ENCODE data around the gene CYLD.

Gene CYLD

GRCh38 chr16:50835358-50836060 is 93.6 kb downstream of the CYLD start:
- DNase-seq (ENCODE audit: low read depth, low spot score): no peak
- Histone ChIP-seq H3K27ac (ENCODE audit: low read length) (no peak overlapping the region), H3K36me3 (ENCODE audit: control insufficient read depth, insufficient read depth, low read length) (no peaks in the 10 kb centered on the region), H3K9me3 (ENCODE audit: control insufficient read depth, insufficient read depth, low read length) (no peaks in the 10 kb centered on the region), H3K4me3 (ENCODE audit: low read length) (no peak overlapping the region), H3K4me1 (ENCODE audit: control insufficient read depth, insufficient read depth, low read length) (no peaks in the 10 kb centered on the region), H3K27me3 (ENCODE audit: control insufficient read depth, insufficient read depth, low read length) (no peaks in the 10 kb centered on the region)
- WGBS (ENCODE audit: insufficient coverage, insufficient read length): no CpG with 5 or more reads among the region's 10 CpGs

GRCh38 chr16:50836121-50836621 is 94.3 kb downstream of the CYLD start:
- no peaks in the 10 kb centered on the region for H3K4me1 ChIP-seq (ENCODE audit: control insufficient read depth, insufficient read depth, low read length)
- DNase-seq (ENCODE audit: low read depth, low spot score): no peak
- no peaks in the 10 kb centered on the region for H3K9me3 ChIP-seq (ENCODE audit: control insufficient read depth, insufficient read depth, low read length)
- no peaks in the 10 kb centered on the region for H3K36me3 ChIP-seq (ENCODE audit: control insufficient read depth, insufficient read depth, low read length)
- no CpG with 5 or more reads among the region's 10 CpGs for WGBS (ENCODE audit: insufficient coverage, insufficient read length)
- no peaks in the 10 kb centered on the region for H3K27me3 ChIP-seq (ENCODE audit: control insufficient read depth, insufficient read depth, low read length)
- no peak overlapping the region for H3K4me3 ChIP-seq (ENCODE audit: low read length)
- no peak overlapping the region for H3K27ac ChIP-seq (ENCODE audit: low read length)

- Histone ChIP-seq H3K4me1 (ENCODE audit: control insufficient read depth, insufficient read depth, low read length) (no peaks in the 10 kb centered on the region), H3K27me3 (ENCODE audit: control insufficient read depth, insufficient read depth, low read length) (no peaks in the 10 kb centered on the region), H3K9me3 (ENCODE audit: control insufficient read depth, insufficient read depth, low read length) (no peaks in the 10 kb centered on the region), H3K27ac (ENCODE audit: low read length) (no peak overlapping the region), H3K36me3 (ENCODE audit: control insufficient read depth, insufficient read depth, low read length) (no peaks in the 10 kb centered on the region), H3K4me3 (ENCODE audit: low read length) (no peak overlapping the region)
- DNase-seq (ENCODE audit: low read depth, low spot score): no peak
- WGBS (ENCODE audit: insufficient coverage, insufficient read length): no CpG with 5 or more reads among the region's 2 CpGs
Observed at GRCh38 chr16:50837324-50837723, 95.4 kb downstream of the CYLD start.

DNA sequence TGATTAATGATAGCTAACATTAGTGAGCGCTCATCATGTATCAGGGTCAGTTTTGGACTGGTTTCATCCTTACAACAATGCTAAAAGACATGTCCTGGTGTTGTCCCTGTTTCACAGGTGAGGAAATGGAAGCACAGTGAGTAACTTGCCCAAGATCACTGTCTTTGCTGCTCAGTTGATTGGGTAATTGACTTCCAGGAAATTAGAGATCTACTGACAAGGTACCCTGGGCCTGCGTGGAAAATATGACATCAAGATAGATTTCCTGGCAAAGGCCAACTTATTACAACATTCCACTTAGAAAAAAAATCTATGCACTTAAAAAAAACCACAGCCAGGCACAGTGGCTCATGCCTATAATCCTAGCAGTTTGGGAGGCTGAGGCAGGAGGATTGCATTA is 96.3 kb downstream of the CYLD start:
- WGBS (ENCODE audit: insufficient coverage, insufficient read length): no CpG with 5 or more reads among the region's 2 CpGs
- no peak overlapping the region for H3K4me3 ChIP-seq (ENCODE audit: low read length)
- no peaks in the 10 kb centered on the region for H3K9me3 ChIP-seq (ENCODE audit: control insufficient read depth, insufficient read depth, low read length)
- H3K27ac ChIP-seq (ENCODE audit: low read length): no peak overlapping the region
- H3K27me3 ChIP-seq (ENCODE audit: control insufficient read depth, insufficient read depth, low read length): no peaks in the 10 kb centered on the region
- H3K36me3 ChIP-seq (ENCODE audit: control insufficient read depth, insufficient read depth, low read length): no peaks in the 10 kb centered on the region
- H3K4me1 ChIP-seq (ENCODE audit: control insufficient read depth, insufficient read depth, low read length): no peaks in the 10 kb centered on the region
- no peak for DNase-seq (ENCODE audit: low read depth, low spot score)

DNA sequence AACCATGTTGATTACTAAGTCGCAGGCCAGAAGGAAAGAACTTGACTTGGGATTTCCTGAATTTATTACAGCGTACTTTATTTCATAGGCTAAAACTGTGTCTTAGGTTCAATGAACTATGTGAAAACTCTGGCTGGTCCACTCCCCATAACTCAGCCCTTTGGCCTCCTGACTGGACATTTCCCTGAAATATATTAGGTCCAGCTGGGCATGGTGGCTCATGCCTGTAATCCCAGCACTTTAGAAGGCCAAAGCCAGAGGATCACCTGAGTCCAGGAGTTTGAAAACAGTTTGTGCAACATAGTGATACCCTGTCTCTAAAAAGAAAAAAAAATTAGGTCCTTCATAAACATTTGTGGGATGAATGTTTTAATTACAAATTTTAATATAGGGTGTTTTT is 97.0 kb downstream of the CYLD start:
- DNase-seq (ENCODE audit: low read depth, low spot score): no peak
- no peaks in the 10 kb centered on the region for H3K36me3 ChIP-seq (ENCODE audit: control insufficient read depth, insufficient read depth, low read length)
- no peaks in the 10 kb centered on the region for H3K4me1 ChIP-seq (ENCODE audit: control insufficient read depth, insufficient read depth, low read length)
- H3K27ac ChIP-seq (ENCODE audit: low read length): no peak overlapping the region
- no peaks in the 10 kb centered on the region for H3K27me3 ChIP-seq (ENCODE audit: control insufficient read depth, insufficient read depth, low read length)
- H3K4me3 ChIP-seq (ENCODE audit: low read length): no peak overlapping the region
- no peaks in the 10 kb centered on the region for H3K9me3 ChIP-seq (ENCODE audit: control insufficient read depth, insufficient read depth, low read length)
- WGBS (ENCODE audit: insufficient coverage, insufficient read length): no CpG with 5 or more reads among the region's 2 CpGs

DNA sequence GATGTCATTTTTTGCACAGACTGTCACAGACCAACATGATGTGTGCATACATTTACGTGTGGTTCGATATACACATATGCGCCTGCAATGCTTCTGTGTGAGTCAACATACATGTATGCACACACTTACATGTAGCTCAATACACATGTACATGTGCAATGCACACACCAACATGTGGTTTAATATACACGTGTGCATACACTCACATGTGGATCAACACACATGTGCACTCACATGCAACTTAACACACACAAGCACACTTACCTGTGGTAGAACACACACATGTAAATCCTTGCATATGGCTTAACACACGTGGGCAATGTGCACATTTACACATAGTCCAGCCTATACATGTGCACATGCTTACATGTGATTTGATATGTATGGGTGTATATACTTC is 97.5 kb downstream of the CYLD start:
- H3K27ac ChIP-seq (ENCODE audit: low read length): no peak overlapping the region
- DNase-seq (ENCODE audit: low read depth, low spot score): no peak
- H3K4me1 ChIP-seq (ENCODE audit: control insufficient read depth, insufficient read depth, low read length): no peaks in the 10 kb centered on the region
- H3K4me3 ChIP-seq (ENCODE audit: low read length): no peak overlapping the region
- H3K9me3 ChIP-seq (ENCODE audit: control insufficient read depth, insufficient read depth, low read length): no peaks in the 10 kb centered on the region
- no CpG with 5 or more reads among the region's 5 CpGs for WGBS (ENCODE audit: insufficient coverage, insufficient read length)
- H3K36me3 ChIP-seq (ENCODE audit: control insufficient read depth, insufficient read depth, low read length): no peaks in the 10 kb centered on the region
- no peaks in the 10 kb centered on the region for H3K27me3 ChIP-seq (ENCODE audit: control insufficient read depth, insufficient read depth, low read length)

- Histone ChIP-seq H3K4me1 (ENCODE audit: control insufficient read depth, insufficient read depth, low read length) (no peaks in the 10 kb centered on the region), H3K27ac (ENCODE audit: low read length) (no peak overlapping the region), H3K27me3 (ENCODE audit: control insufficient read depth, insufficient read depth, low read length) (no peaks in the 10 kb centered on the region), H3K36me3 (ENCODE audit: control insufficient read depth, insufficient read depth, low read length) (no peaks in the 10 kb centered on the region), H3K4me3 (ENCODE audit: low read length) (no peak overlapping the region), H3K9me3 (ENCODE audit: control insufficient read depth, insufficient read depth, low read length) (no peaks in the 10 kb centered on the region)
- no peak for DNase-seq (ENCODE audit: low read depth, low spot score)
- WGBS (ENCODE audit: insufficient coverage, insufficient read length): no CpG with 5 or more reads among the region's 16 CpGs
Observed at GRCh38 chr16:50839920-50840729, 98.2 kb downstream of the CYLD start.

GRCh38 chr16:50841081-50841886 is 99.4 kb downstream of the CYLD start:
- DNase-seq (ENCODE audit: low read depth, low spot score): no peak
- H3K4me3 ChIP-seq (ENCODE audit: low read length): no peak overlapping the region
- H3K27ac ChIP-seq (ENCODE audit: low read length): no peak overlapping the region
- no peaks in the 10 kb centered on the region for H3K27me3 ChIP-seq (ENCODE audit: control insufficient read depth, insufficient read depth, low read length)
- no peaks in the 10 kb centered on the region for H3K4me1 ChIP-seq (ENCODE audit: control insufficient read depth, insufficient read depth, low read length)
- no CpG with 5 or more reads among the region's 44 CpGs for WGBS (ENCODE audit: insufficient coverage, insufficient read length)
- H3K36me3 ChIP-seq (ENCODE audit: control insufficient read depth, insufficient read depth, low read length): no peaks in the 10 kb centered on the region
- no peaks in the 10 kb centered on the region for H3K9me3 ChIP-seq (ENCODE audit: control insufficient read depth, insufficient read depth, low read length)

DNA sequence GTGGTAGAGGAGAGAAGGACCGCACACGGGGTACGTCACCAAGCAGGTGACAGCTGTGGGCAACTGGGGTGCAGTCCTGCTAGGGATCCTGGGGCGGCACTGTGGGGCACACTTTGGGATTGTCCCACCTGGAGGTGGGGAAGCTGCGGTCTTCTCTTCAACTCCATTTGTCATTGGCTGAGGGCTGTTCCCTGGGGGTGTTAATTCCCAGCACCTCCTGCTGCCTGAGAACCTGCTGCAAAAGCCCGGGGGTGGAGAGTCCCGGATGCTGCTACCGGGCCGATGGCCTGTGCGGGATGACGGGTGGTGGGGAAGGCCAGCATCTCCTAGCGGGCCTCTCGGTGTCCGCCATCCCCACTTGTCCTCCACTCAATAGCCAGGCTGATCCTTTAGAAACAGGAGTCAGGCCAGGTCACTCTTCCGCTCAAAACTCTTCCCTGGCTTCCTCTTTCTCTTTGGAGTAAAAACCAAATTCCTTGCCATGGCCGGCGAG is 100.2 kb downstream of the CYLD start:
- DNase-seq (ENCODE audit: low read depth, low spot score): no peak
- no CpG with 5 or more reads among the region's 17 CpGs for WGBS (ENCODE audit: insufficient coverage, insufficient read length)

GRCh38 chr16:50842589-50842988 is 100.7 kb downstream of the CYLD start:
- Histone ChIP-seq H3K36me3 (ENCODE audit: control insufficient read depth, insufficient read depth, low read length) (no peaks in the 10 kb centered on the region), H3K27me3 (ENCODE audit: control insufficient read depth, insufficient read depth, low read length) (no peaks in the 10 kb centered on the region), H3K27ac (ENCODE audit: low read length) (no peak overlapping the region), H3K9me3 (ENCODE audit: control insufficient read depth, insufficient read depth, low read length) (no peaks in the 10 kb centered on the region), H3K4me1 (ENCODE audit: control insufficient read depth, insufficient read depth, low read length) (no peaks in the 10 kb centered on the region), H3K4me3 (ENCODE audit: low read length) (no peak overlapping the region)
- no peak for DNase-seq (ENCODE audit: low read depth, low spot score)
- WGBS (ENCODE audit: insufficient coverage, insufficient read length): no CpG with 5 or more reads among the region's 4 CpGs

More for the DNA sequence above, 100.2 kb downstream of the CYLD start:
- Histone ChIP-seq H3K36me3 (ENCODE audit: control insufficient read depth, insufficient read depth, low read length) (no peaks in the 10 kb centered on the region), H3K4me3 (ENCODE audit: low read length) (no peak overlapping the region), H3K27me3 (ENCODE audit: control insufficient read depth, insufficient read depth, low read length) (no peaks in the 10 kb centered on the region), H3K27ac (ENCODE audit: low read length) (no peak overlapping the region), H3K9me3 (ENCODE audit: control insufficient read depth, insufficient read depth, low read length) (no peaks in the 10 kb centered on the region), H3K4me1 (ENCODE audit: control insufficient read depth, insufficient read depth, low read length) (no peaks in the 10 kb centered on the region)
